ENCODE data around the gene AQP2. TPM values are rescaled to one million over a fixed set of nuclear protein-coding genes. Genes with fewer than 3 reads are reported as not detected.

Gene AQP2
- total RNA-seq, 4 donors from 2014 or later: not detected

- intact Hi-C loops (cut with DNase I; ENCODE audit: low total_unique reads) (loop anchor here (5.0 to 10.0 kb wide), 2 partner anchors 105 to 218 kb away; no protein-coding TSS in a partner anchor), in situ Hi-C loops (cut with MboI; ENCODE audit: low pct_ligation_motif_present in 1 of 4, low pct_unique_long_range_greater_than_20kb in 1 of 4, low sequenced_read_pairs in 3 of 4) (loop anchor here in 2 of 4 donors (5.0 to 25.0 kb wide), 3 partner anchors 90 to 220 kb away; partner anchors contain the start of gene ASIC1 (in 1 of the 2))
- H3K27ac ChIP-seq: no peak overlapping the region
- H3K9me3 ChIP-seq: no peaks in the 10 kb centered on the region
- peak overlapping the region in 3 of 4 donors; percentile 15 to 40 (median 33) for H3K4me3 ChIP-seq
- H3K36me3 ChIP-seq: no peaks in the 10 kb centered on the region
- WGBS, 2 donors (ENCODE audit: low coverage in 1 of 2): 3% methylated on average over 36 of the region's 40 CpGs; no CpG with 5 or more reads in 1 of the 2 donors
- no peak for TF ChIP-seq POLR2AphosphoS5 (IDR thresholded peaks at IDR 0.05)
- TF ChIP-seq, protein P1, sequence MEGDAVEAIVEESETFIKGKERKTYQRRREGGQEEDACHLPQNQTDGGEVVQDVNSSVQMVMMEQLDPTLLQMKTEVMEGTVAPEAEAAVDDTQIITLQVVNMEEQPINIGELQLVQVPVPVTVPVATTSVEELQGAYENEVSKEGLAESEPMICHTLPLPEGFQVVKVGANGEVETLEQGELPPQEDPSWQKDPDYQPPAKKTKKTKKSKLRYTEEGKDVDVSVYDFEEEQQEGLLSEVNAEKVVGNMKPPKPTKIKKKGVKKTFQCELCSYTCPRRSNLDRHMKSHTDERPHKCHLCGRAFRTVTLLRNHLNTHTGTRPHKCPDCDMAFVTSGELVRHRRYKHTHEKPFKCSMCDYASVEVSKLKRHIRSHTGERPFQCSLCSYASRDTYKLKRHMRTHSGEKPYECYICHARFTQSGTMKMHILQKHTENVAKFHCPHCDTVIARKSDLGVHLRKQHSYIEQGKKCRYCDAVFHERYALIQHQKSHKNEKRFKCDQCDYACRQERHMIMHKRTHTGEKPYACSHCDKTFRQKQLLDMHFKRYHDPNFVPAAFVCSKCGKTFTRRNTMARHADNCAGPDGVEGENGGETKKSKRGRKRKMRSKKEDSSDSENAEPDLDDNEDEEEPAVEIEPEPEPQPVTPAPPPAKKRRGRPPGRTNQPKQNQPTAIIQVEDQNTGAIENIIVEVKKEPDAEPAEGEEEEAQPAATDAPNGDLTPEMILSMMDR (IDR thresholded peaks at IDR 0.05): peak; percentile 83 to 94 (median 89)
- H3K27me3 ChIP-seq: peaks cover 52% of the 10 kb centered on the region
- H3K4me1 ChIP-seq: peaks cover 0 to 11% (median 8%) of the 10 kb centered on the region in 4 donors
- peak; percentile 94 for DNase-seq
Measured at GRCh38 chr12:49967042-49967776, 16.7 kb downstream of the AQP2 start.

DNA sequence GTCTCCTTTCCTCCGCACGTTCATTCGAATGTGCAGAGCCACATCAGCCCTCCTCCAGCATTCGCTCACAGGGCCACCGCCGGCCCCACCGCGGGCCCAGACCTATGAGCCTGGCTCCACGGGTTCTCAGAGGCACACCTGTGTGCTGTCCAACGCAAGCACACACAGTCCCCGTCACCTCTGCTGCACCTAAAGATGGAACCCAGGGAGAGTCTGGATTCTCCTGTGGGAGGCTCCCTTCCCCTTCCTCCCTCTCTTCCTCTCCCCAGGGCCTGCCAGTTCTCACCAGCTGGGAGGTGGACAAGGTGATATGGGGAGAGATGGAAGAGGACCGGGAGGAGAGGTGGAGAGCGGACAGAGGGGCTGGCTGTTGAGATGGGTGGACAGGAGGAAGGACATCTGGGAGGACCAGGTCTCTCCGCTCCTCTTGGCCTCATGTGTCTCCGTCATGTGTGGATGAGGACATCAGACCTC is 17.3 kb downstream of the AQP2 start:
- intact Hi-C loops (cut with DNase I; ENCODE audit: low total_unique reads) (loop anchor here (5.0 to 10.0 kb wide), 2 partner anchors 104 to 217 kb away; no protein-coding TSS in a partner anchor), in situ Hi-C loops (cut with MboI; ENCODE audit: low pct_ligation_motif_present in 1 of 4, low pct_unique_long_range_greater_than_20kb in 1 of 4, low sequenced_read_pairs in 3 of 4) (loop anchor here in 2 of 4 donors (5.0 to 25.0 kb wide), 3 partner anchors 89 to 219 kb away; partner anchors contain the start of gene ASIC1 (in 1 of the 2))
- WGBS, 2 donors (ENCODE audit: low coverage in 1 of 2): 38 to 100% methylated on average over 2 to 15 of the region's 15 CpGs
- no peaks in the 10 kb centered on the region for H3K36me3 ChIP-seq
- peak overlapping the region in 3 of 4 donors; percentile 15 to 40 (median 33) for H3K4me3 ChIP-seq
- DNase-seq: no peak
- H3K4me1 ChIP-seq: peaks cover 0 to 11% (median 8%) of the 10 kb centered on the region in 4 donors
- H3K27me3 ChIP-seq: peaks cover 46% of the 10 kb centered on the region
- H3K27ac ChIP-seq: no peak overlapping the region
- H3K9me3 ChIP-seq: no peaks in the 10 kb centered on the region
- TF ChIP-seq POLR2A (IDR thresholded peaks at IDR 0.05) (no peak), EP300 (IDR thresholded peaks at IDR 0.05; ENCODE audit: low read depth) (no peak)
- TF ChIP-seq, protein P1 (IDR thresholded peaks at IDR 0.05): no peak

DNA sequence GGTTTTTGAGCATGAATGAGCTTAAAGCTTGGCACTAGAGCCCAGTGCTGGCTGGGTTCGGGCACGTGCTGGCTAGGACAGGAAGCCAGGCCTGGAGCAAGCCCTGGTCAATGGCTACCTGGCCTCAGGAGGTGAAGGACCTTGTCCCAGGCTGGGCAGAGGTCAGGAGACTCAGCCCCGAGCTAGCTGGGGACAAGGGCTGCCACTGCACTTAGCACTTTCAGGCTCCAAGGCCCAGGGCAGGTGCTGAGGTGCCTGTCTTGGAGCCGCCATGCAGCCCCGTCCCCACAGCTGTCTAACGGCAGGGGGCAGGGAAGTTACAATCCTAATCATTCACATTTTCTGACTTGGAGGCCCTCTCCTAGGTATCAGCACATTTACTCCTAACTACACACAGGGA is 17.9 kb downstream of the AQP2 start:
- DNase-seq: no peak
- Histone ChIP-seq H3K4me3 (no peak overlapping the region), H3K4me1 (peaks cover 0 to 11% (median 8%) of the 10 kb centered on the region in 4 donors), H3K9me3 (no peaks in the 10 kb centered on the region), H3K27me3 (peaks cover 43% of the 10 kb centered on the region), H3K27ac (no peak overlapping the region), H3K36me3 (no peaks in the 10 kb centered on the region)
- 89% methylated on average over 6 of the region's 6 CpGs; no CpG with 5 or more reads in 1 of the 2 donors for WGBS, 2 donors (ENCODE audit: low coverage in 1 of 2)
- in situ Hi-C loops (cut with MboI; ENCODE audit: low pct_ligation_motif_present in 1 of 4, low pct_unique_long_range_greater_than_20kb in 1 of 4, low sequenced_read_pairs in 3 of 4): loop anchor here in 2 of 4 donors (5.0 to 25.0 kb wide), 3 partner anchors 89 to 219 kb away; partner anchors contain the start of gene ASIC1 (in 1 of the 2)
- intact Hi-C loops (cut with DNase I; ENCODE audit: low total_unique reads): loop anchor here (5.0 to 10.0 kb wide), 2 partner anchors 104 to 216 kb away; no protein-coding TSS in a partner anchor
- TF ChIP-seq EP300 (IDR thresholded peaks at IDR 0.05; ENCODE audit: low read depth) (no peak), POLR2AphosphoS5 (IDR thresholded peaks at IDR 0.05) (no peak), POLR2A (IDR thresholded peaks at IDR 0.05) (no peak)
- TF ChIP-seq, protein P1 (IDR thresholded peaks at IDR 0.05): no peak

- in situ Hi-C loops (cut with MboI; ENCODE audit: low pct_ligation_motif_present in 1 of 4, low pct_unique_long_range_greater_than_20kb in 1 of 4, low sequenced_read_pairs in 3 of 4): loop anchor here in 2 of 4 donors (5.0 to 25.0 kb wide), 3 partner anchors 88 to 218 kb away; partner anchors contain the start of gene ASIC1 (in 1 of the 2)
- no peak for DNase-seq
- H3K27ac ChIP-seq: no peak overlapping the region
- 68% methylated on average over 5 of the region's 5 CpGs; no CpG with 5 or more reads in 1 of the 2 donors for WGBS, 2 donors (ENCODE audit: low coverage in 1 of 2)
- no peaks in the 10 kb centered on the region for H3K9me3 ChIP-seq
- intact Hi-C loops (cut with DNase I; ENCODE audit: low total_unique reads): loop anchor here (5.0 to 10.0 kb wide), 2 partner anchors 103 to 216 kb away; no protein-coding TSS in a partner anchor
- H3K27me3 ChIP-seq: peaks cover 39% of the 10 kb centered on the region
- no peak overlapping the region for H3K4me3 ChIP-seq
- TF ChIP-seq POLR2AphosphoS5 (IDR thresholded peaks at IDR 0.05) (no peak), EP300 (IDR thresholded peaks at IDR 0.05; ENCODE audit: low read depth) (no peak), POLR2A (IDR thresholded peaks at IDR 0.05) (no peak)
- TF ChIP-seq, protein P1 (IDR thresholded peaks at IDR 0.05): no peak
- H3K4me1 ChIP-seq: peaks cover 0 to 11% (median 8%) of the 10 kb centered on the region in 4 donors
- H3K36me3 ChIP-seq: no peaks in the 10 kb centered on the region
Measured at GRCh38 chr12:49969027-49969426, 18.5 kb downstream of the AQP2 start.
